ENCODE data around the gene CYSLTR2.
A peak's percentile ranks its signal among the peaks of the same experiment; 100 is the strongest.

The CYSLTR2 gene

GRCh38 chr13:48653472-48653939, at the start of gene CYSLTR2:
TSS of gene CYSLTR2 (plus strand) at chr13:48653929. CDS start at chr13:48706818, 52,889 bp downstream.
- peak; percentile 83 for DNase-seq

- DNase-seq: peak; percentile 38
Measured at GRCh38 chr13:48615049-48615448, 38.7 kb upstream of the CYSLTR2 start.

GRCh38 chr13:48618937-48619336, 34.8 kb upstream of the CYSLTR2 start:
- no peak for DNase-seq

- DNase-seq: no peak
Measured at GRCh38 chr13:48621056-48621455, 32.7 kb upstream of the CYSLTR2 start.

GRCh38 chr13:48624016-48624415, 29.7 kb upstream of the CYSLTR2 start:
- no peak for DNase-seq

GRCh38 chr13:48624858-48625257, 28.9 kb upstream of the CYSLTR2 start:
- DNase-seq: peak; percentile 40

- no peak for DNase-seq
Measured at GRCh38 chr13:48625413-48626076, 28.2 kb upstream of the CYSLTR2 start.

- DNase-seq: peak; percentile 99
Measured at GRCh38 chr13:48626077-48626449, 27.7 kb upstream of the CYSLTR2 start.

GRCh38 chr13:48626726-48627451, 26.8 kb upstream of the CYSLTR2 start:
- no peak for DNase-seq

GRCh38 chr13:48629277-48629676, 24.5 kb upstream of the CYSLTR2 start:
- DNase-seq: no peak

GRCh38 chr13:48630291-48630690, 23.4 kb upstream of the CYSLTR2 start:
- no peak for DNase-seq

GRCh38 chr13:48630773-48631172, 23.0 kb upstream of the CYSLTR2 start:
- no peak for DNase-seq

- DNase-seq: no peak
Measured at GRCh38 chr13:48631441-48631840, 22.3 kb upstream of the CYSLTR2 start.

GRCh38 chr13:48633700-48634099, 20.0 kb upstream of the CYSLTR2 start:
- DNase-seq: no peak

GRCh38 chr13:48634636-48635035, 19.1 kb upstream of the CYSLTR2 start:
- DNase-seq: no peak

GRCh38 chr13:48635478-48635877, 18.3 kb upstream of the CYSLTR2 start:
- DNase-seq: no peak

GRCh38 chr13:48636550-48636949, 17.2 kb upstream of the CYSLTR2 start:
- DNase-seq: no peak

- DNase-seq: no peak
Measured at GRCh38 chr13:48637601-48638000, 16.1 kb upstream of the CYSLTR2 start.

- DNase-seq: no peak
Measured at GRCh38 chr13:48640767-48641166, 13.0 kb upstream of the CYSLTR2 start.

- DNase-seq: no peak
Measured at GRCh38 chr13:48641404-48641803, 12.3 kb upstream of the CYSLTR2 start.

GRCh38 chr13:48642061-48642460, 11.7 kb upstream of the CYSLTR2 start:
- DNase-seq: no peak

- no peak for DNase-seq
Measured at GRCh38 chr13:48643159-48643558, 10.6 kb upstream of the CYSLTR2 start.

GRCh38 chr13:48644141-48644540, 9.6 kb upstream of the CYSLTR2 start:
- no peak for DNase-seq

GRCh38 chr13:48644951-48645350, 8.8 kb upstream of the CYSLTR2 start:
- no peak for DNase-seq

GRCh38 chr13:48645845-48646244, 7.9 kb upstream of the CYSLTR2 start:
- no peak for DNase-seq
